ENCODE data around the gene CSGALNACT2. TPM values are rescaled to one million over a fixed set of nuclear protein-coding genes. Genes with fewer than 3 reads are reported as not detected.

The CSGALNACT2 gene
- total RNA-seq, 1 experiment from 2014 or later, result 5.1 TPM

DNA sequence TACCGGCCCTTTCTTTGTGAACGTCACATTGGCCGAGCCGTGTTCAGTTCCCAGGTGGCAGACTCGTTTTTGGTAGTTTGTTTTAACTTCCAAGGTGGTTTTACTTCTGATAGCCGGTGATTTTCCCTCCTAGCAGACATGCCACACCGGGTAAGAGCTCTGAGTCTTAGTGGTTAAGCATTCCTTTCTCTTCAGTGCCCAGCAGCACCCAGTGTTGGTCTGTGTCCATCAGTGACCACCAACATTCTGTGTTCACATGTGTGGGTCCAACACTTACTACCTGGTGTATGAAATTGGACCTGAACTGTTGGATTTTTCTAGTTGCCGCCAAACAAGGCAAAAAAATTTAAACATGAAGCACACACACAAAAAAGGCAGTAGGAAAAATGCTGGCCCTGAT is 9.9 kb upstream of the CSGALNACT2 start (continued):
- TF ChIP-seq E2F4 (CRISPR knock-in tag; IDR thresholded peaks at IDR 0.05; ENCODE audit: borderline replicate concordance, low read depth), result no peak
- no peak for TF ChIP-seq SMAD4 (CRISPR knock-in tag; IDR thresholded peaks at IDR 0.05)

- TF ChIP-seq, protein P1, sequence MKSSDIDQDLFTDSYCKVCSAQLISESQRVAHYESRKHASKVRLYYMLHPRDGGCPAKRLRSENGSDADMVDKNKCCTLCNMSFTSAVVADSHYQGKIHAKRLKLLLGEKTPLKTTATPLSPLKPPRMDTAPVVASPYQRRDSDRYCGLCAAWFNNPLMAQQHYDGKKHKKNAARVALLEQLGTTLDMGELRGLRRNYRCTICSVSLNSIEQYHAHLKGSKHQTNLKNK (CRISPR knock-in tag; IDR thresholded peaks at IDR 0.05), result no peak
- TF ChIP-seq CBFB (CRISPR knock-in tag; IDR thresholded peaks at IDR 0.05; ENCODE audit: low read depth), result no peak
- TF ChIP-seq, protein P2, sequence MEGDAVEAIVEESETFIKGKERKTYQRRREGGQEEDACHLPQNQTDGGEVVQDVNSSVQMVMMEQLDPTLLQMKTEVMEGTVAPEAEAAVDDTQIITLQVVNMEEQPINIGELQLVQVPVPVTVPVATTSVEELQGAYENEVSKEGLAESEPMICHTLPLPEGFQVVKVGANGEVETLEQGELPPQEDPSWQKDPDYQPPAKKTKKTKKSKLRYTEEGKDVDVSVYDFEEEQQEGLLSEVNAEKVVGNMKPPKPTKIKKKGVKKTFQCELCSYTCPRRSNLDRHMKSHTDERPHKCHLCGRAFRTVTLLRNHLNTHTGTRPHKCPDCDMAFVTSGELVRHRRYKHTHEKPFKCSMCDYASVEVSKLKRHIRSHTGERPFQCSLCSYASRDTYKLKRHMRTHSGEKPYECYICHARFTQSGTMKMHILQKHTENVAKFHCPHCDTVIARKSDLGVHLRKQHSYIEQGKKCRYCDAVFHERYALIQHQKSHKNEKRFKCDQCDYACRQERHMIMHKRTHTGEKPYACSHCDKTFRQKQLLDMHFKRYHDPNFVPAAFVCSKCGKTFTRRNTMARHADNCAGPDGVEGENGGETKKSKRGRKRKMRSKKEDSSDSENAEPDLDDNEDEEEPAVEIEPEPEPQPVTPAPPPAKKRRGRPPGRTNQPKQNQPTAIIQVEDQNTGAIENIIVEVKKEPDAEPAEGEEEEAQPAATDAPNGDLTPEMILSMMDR (IDR thresholded peaks at IDR 0.05), result no peak
- ATAC-seq, result no peak
- no peak overlapping the region for H3K4me3 Mint-ChIP-seq
- H3K27me3 Mint-ChIP-seq (ENCODE audit: low read depth), result no peaks in the 10 kb centered on the region
- no peak for DNase-seq (ENCODE audit: low spot score)
- no peaks in the 10 kb centered on the region for H3K36me3 Mint-ChIP-seq
- no peaks in the 10 kb centered on the region for H3K9me3 Mint-ChIP-seq
- H3K4me1 Mint-ChIP-seq, result peaks cover 4% of the 10 kb centered on the region; the same call in 1 of the 2 replicates
- ChIA-PET POLR2A (no interaction called here), CTCF (interaction anchor here (0.6 kb wide), 2 partner anchors 12 to 16 kb away, joined by 3 to 6 read pairs; no protein-coding TSS in a partner anchor)
- no peak overlapping the region for H3K27ac Mint-ChIP-seq
Observed at GRCh38 chr10:43128958-43129706, 9.1 kb upstream of the CSGALNACT2 start.

DNA sequence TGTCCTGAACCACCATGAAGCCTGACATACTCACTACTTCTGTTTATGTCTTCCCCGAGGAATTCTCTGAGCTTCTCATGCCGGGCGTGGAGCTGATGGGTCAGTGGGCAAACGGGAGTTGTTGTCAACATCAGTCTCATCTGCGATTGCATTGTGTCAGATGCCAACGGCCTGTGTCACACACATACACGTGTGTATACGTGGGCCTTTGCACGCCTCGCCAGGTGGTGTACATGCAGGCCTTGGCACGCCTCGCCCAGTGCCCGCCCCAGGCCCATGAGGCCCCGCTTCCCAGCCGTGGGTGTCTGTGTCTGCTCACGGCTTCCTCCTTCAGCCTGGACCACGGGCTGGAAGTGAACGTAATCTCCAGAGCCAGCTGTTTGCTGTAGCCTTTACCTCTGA is 7.5 kb upstream of the CSGALNACT2 start:
- H3K27ac Mint-ChIP-seq, result no peak overlapping the region
- CTCF ChIA-PET, result interaction anchor here (0.7 kb wide), 1 partner anchor 71 kb away, joined by 3 read pairs; no protein-coding TSS in a partner anchor
- H3K36me3 Mint-ChIP-seq, result no peaks in the 10 kb centered on the region
- DNase-seq (ENCODE audit: low spot score) (no peak), ATAC-seq (no peak)
- POLR2A ChIA-PET, result no interaction called here
- H3K27me3 Mint-ChIP-seq (ENCODE audit: low read depth), result no peaks in the 10 kb centered on the region; the same call in 1 of the 2 replicates
- H3K4me3 Mint-ChIP-seq, result no peak overlapping the region
- H3K4me1 Mint-ChIP-seq, result peaks cover 4% of the 10 kb centered on the region; the same call in 1 of the 2 replicates
- no peaks in the 10 kb centered on the region for H3K9me3 Mint-ChIP-seq
- no peak for TF ChIP-seq ZNF121 (CRISPR knock-in tag; IDR thresholded peaks at IDR 0.05)
- TF ChIP-seq GABPB1 (CRISPR knock-in tag; IDR thresholded peaks at IDR 0.05), result no peak
- no peak for TF ChIP-seq ZNF138 (CRISPR knock-in tag; conservative IDR thresholded peaks at IDR 0.05)
- TF ChIP-seq, protein P3, sequence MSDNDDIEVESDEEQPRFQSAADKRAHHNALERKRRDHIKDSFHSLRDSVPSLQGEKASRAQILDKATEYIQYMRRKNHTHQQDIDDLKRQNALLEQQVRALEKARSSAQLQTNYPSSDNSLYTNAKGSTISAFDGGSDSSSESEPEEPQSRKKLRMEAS (CRISPR knock-in tag; IDR thresholded peaks at IDR 0.05), result no peak
- TF ChIP-seq CREB1 (CRISPR knock-in tag; IDR thresholded peaks at IDR 0.05), result no peak
- TF ChIP-seq ERG (CRISPR knock-in tag; IDR thresholded peaks at IDR 0.05), result no peak
- TF ChIP-seq GRHL2 (CRISPR knock-in tag; IDR thresholded peaks at IDR 0.05; ENCODE audit: insufficient replicate concordance, severe bottlenecking), result no peak
- TF ChIP-seq RELA (CRISPR knock-in tag; IDR thresholded peaks at IDR 0.05; ENCODE audit: borderline replicate concordance), result no peak
- no peak for TF ChIP-seq RORB (CRISPR knock-in tag; IDR thresholded peaks at IDR 0.05)
- TF ChIP-seq NFYB (CRISPR knock-in tag; conservative IDR thresholded peaks at IDR 0.05; ENCODE audit: low read depth), result no peak
- TF ChIP-seq, protein P4, sequence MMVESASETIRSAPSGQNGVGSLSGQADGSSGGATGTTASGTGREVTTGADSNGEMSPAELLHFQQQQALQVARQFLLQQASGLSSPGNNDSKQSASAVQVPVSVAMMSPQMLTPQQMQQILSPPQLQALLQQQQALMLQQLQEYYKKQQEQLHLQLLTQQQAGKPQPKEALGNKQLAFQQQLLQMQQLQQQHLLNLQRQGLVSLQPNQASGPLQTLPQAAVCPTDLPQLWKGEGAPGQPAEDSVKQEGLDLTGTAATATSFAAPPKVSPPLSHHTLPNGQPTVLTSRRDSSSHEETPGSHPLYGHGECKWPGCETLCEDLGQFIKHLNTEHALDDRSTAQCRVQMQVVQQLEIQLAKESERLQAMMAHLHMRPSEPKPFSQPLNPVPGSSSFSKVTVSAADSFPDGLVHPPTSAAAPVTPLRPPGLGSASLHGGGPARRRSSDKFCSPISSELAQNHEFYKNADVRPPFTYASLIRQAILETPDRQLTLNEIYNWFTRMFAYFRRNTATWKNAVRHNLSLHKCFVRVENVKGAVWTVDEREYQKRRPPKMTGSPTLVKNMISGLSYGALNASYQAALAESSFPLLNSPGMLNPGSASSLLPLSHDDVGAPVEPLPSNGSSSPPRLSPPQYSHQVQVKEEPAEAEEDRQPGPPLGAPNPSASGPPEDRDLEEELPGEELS (CRISPR knock-in tag; IDR thresholded peaks at IDR 0.05), result no peak
- no peak for TF ChIP-seq SMAD3 (CRISPR knock-in tag; IDR thresholded peaks at IDR 0.05; ENCODE audit: borderline replicate concordance)
- no peak for TF ChIP-seq ZNF219 (CRISPR knock-in tag; IDR thresholded peaks at IDR 0.05; ENCODE audit: borderline replicate concordance)
- TF ChIP-seq, protein P5, sequence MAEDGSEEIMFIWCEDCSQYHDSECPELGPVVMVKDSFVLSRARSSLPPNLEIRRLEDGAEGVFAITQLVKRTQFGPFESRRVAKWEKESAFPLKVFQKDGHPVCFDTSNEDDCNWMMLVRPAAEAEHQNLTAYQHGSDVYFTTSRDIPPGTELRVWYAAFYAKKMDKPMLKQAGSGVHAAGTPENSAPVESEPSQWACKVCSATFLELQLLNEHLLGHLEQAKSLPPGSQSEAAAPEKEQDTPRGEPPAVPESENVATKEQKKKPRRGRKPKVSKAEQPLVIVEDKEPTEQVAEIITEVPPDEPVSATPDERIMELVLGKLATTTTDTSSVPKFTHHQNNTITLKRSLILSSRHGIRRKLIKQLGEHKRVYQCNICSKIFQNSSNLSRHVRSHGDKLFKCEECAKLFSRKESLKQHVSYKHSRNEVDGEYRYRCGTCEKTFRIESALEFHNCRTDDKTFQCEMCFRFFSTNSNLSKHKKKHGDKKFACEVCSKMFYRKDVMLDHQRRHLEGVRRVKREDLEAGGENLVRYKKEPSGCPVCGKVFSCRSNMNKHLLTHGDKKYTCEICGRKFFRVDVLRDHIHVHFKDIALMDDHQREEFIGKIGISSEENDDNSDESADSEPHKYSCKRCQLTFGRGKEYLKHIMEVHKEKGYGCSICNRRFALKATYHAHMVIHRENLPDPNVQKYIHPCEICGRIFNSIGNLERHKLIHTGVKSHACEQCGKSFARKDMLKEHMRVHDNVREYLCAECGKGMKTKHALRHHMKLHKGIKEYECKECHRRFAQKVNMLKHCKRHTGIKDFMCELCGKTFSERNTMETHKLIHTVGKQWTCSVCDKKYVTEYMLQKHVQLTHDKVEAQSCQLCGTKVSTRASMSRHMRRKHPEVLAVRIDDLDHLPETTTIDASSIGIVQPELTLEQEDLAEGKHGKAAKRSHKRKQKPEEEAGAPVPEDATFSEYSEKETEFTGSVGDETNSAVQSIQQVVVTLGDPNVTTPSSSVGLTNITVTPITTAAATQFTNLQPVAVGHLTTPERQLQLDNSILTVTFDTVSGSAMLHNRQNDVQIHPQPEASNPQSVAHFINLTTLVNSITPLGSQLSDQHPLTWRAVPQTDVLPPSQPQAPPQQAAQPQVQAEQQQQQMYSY (CRISPR knock-in tag; IDR thresholded peaks at IDR 0.05), result no peak
- TF ChIP-seq, protein P2 (IDR thresholded peaks at IDR 0.05), result no peak
